ENCODE measurements around the gene ACP5. TPM values are rescaled to one million over a fixed set of nuclear protein-coding genes. Genes with fewer than 3 reads are reported as not detected.

Gene ACP5
- total and polyA plus RNA-seq, 2 of the 8 experiments (the other 6 are each of a cell fraction or from before 2014, with no cell fraction given): 9.0 to 14.3 TPM

DNA sequence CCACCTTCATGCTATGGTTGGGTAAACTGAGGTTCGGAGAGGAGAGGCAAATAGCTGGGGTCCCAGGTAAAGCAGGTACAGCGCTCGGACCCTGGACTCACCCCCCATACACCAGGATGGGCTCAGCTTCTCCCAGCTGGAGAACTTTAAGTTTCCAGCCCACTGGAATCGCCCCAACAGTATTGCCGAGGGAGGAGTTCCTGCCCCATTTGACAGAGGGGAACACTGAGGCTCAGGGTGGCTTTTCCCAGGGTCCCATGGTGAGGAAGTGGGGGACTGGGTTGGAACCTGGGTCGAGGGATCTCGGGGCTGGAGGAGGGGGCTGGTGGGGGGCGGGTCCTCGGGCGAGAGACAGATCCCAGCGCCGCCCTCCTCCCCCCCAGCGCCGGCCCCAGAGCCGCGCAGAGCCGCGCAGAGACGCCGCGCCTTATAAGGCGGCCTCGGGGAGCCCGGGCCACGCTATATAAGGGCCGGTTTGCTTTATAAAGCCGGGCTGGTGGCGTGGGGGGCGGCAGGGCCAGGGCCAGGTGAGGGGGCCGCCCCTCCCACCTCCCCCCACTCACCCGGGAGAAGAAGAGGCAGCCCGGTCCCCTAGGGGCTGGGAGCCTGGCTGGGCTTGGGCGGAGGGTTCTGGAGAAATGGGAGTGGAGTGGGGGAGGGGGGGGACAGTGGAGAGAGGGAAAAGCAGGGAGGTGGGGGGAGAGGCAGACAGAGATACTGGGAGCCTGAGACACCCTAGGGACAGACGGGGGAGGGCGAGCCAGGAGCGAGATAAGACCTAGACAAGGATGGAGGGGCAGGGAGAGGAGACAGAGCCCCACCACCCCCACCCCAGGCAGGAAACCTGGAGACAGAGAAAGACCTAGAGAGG, 37.7 kb downstream of the ACP5 start:
- no peaks in the 10 kb centered on the region for H3K79me2 ChIP-seq (ENCODE audit: control insufficient read depth in 1 of 2, insufficient read depth in 2 of 2, low read length in 2 of 2)
- H2BK12ac ChIP-seq (ENCODE audit: low read depth, low read length): peak overlapping the region; percentile 81; the same call in 1 of the 2 replicates
- no peaks in the 10 kb centered on the region for H3K79me1 ChIP-seq (ENCODE audit: low read depth, low read length)
- peak overlapping the region in 2 of 4 experiments; percentile 38 to 47; a peak in 5 of 7 replicates for H3K9ac ChIP-seq (replicated peaks in 1 of 4; ENCODE audit: extremely low read depth in 1 of 4, low read depth in 3 of 4, low read length in 3 of 4)
- peaks cover 7% of the 10 kb centered on the region; the same call in 1 of the 2 replicates for H3K23me2 ChIP-seq (ENCODE audit: low read depth, low read length)
- no peak overlapping the region for H2AFZ ChIP-seq (ENCODE audit: low read length)
- H2BK20ac ChIP-seq (ENCODE audit: low read length): no peak overlapping the region
- H3K9me3 ChIP-seq (ENCODE audit: insufficient read depth in 2 of 2, low read depth in 1 of 2, low read length in 1 of 2): no peaks in the 10 kb centered on the region
- no peak overlapping the region for H4K91ac ChIP-seq (replicated peaks; ENCODE audit: insufficient read length, low read length)
- no peak overlapping the region for H2BK5ac ChIP-seq (ENCODE audit: low read depth, low read length)
- no peak overlapping the region for H3K4ac ChIP-seq (replicated peaks; ENCODE audit: insufficient read length, low read depth, low read length)
- no peak overlapping the region for H2BK120ac ChIP-seq (replicated peaks; ENCODE audit: low read depth, low read length)
- H3K4me3 ChIP-seq (ENCODE audit: extremely low read depth in 1 of 4, insufficient read depth in 2 of 4, low read depth in 3 of 4, low read length in 4 of 4): peak overlapping the region; percentile 27 to 54 (median 42)
- CTCF ChIA-PET (ENCODE audit: partially characterized antibody): interaction anchor here (1.0 to 2.3 kb wide), 6 partner anchors 10 to 156 kb away, joined by 3 to 9 read pairs (median 4); partner anchors contain the start of gene ECSIT
- WGBS, 2 experiments (ENCODE audit: extremely low coverage in 1 of 2, insufficient coverage in 1 of 2, insufficient read length in 1 of 2, insufficient replicate concordance in 2 of 2, low coverage in 1 of 2, low lambda C conversion rate in 2 of 2, missing lambda C conversion rate in 1 of 2): 60% methylated on average over 5 of the region's 36 CpGs; no CpG with 5 or more reads in 1 of the 2 experiments
- H3K18ac ChIP-seq (ENCODE audit: extremely low read depth, low read length): no peak overlapping the region
- H3K27me3 ChIP-seq (replicated peaks in 1 of 4; ENCODE audit: control insufficient read depth in 3 of 4, extremely low read depth in 1 of 4, insufficient read depth in 3 of 4, low read length in 3 of 4): no peaks in the 10 kb centered on the region; a peak in 1 of 7 replicates
- no peak overlapping the region for H3K23ac ChIP-seq (ENCODE audit: insufficient read length)
- POLR2A ChIA-PET (ENCODE audit: partially characterized antibody): interaction anchor here (0.6 to 1.8 kb wide), 12 partner anchors 8 to 914 kb away, joined by 3 to 15 read pairs (median 3); partner anchors contain the start of genes ECSIT, ELAVL3, ELOF1 and ZNF653
- no peak overlapping the region for H3K27ac ChIP-seq (ENCODE audit: low read depth, low read length)
- DNase-seq (ENCODE audit: low read depth in 1 of 2, low spot score in 2 of 2): peak in 1 of 2 experiments; percentile 63
- no peak overlapping the region for H3K56ac ChIP-seq (replicated peaks; ENCODE audit: insufficient read length, low read depth, low read length)
- peak overlapping the region; percentile 73 to 78 for H3K4me2 ChIP-seq (ENCODE audit: insufficient read depth in 1 of 2, low read depth in 2 of 2, low read length in 2 of 2)
- no peak for FAIRE-seq
- H4K5ac ChIP-seq (ENCODE audit: insufficient read length, low read depth, low read length): no peak overlapping the region
- 0 out of 2 replicates have a peak overlapping the region, but pooled peaks have one; percentile 57 for H4K8ac ChIP-seq (ENCODE audit: extremely low read depth, insufficient read depth, low read length)
- no peak overlapping the region; the same call in 1 of the 2 replicates for H2BK15ac ChIP-seq (ENCODE audit: low read length)
- H4K20me1 ChIP-seq (replicated peaks in 1 of 2; ENCODE audit: control insufficient read depth in 1 of 2, insufficient read depth in 2 of 2, low read length in 2 of 2): no peaks in the 10 kb centered on the region
- peaks cover 4 to 20% (median 18%) of the 10 kb centered on the region in 4 experiments for H3K4me1 ChIP-seq (replicated peaks in 1 of 4; ENCODE audit: control insufficient read depth in 3 of 4, insufficient read depth in 4 of 4, low read length in 3 of 4)
- no peak overlapping the region for H2AK5ac ChIP-seq (ENCODE audit: low read depth, low read length)
- H3K14ac ChIP-seq (ENCODE audit: insufficient read length): no peak overlapping the region
- no peaks in the 10 kb centered on the region for H3K36me3 ChIP-seq (ENCODE audit: control insufficient read depth in 2 of 4, insufficient read depth in 4 of 4, low read length in 3 of 4)
- TF ChIP-seq ASH2L (IDR thresholded peaks at IDR 0.05; ENCODE audit: low read length): peak; percentile 28
- TF ChIP-seq RFX5 (IDR thresholded peaks at IDR 0.05; ENCODE audit: borderline replicate concordance, low read depth, low read length): no peak
- TF ChIP-seq SRF (IDR thresholded peaks at IDR 0.05; ENCODE audit: low read depth, low read length): peak; percentile 91
- no peak for TF ChIP-seq SP1 (IDR thresholded peaks at IDR 0.05; ENCODE audit: low read depth, low read length)
- TF ChIP-seq KDM1A (IDR thresholded peaks at IDR 0.05; ENCODE audit: borderline replicate concordance, low read length): peak; percentile 80; the same call in 1 of the 2 replicates
- TF ChIP-seq POLR2A (IDR thresholded peaks at IDR 0.05; ENCODE audit: control extremely low read depth in 1 of 2, low read depth in 2 of 2, low read length in 2 of 2): peak; percentile 37 to 53; a peak in 2 of 3 replicates
- no peak for TF ChIP-seq CHD1 (IDR thresholded peaks at IDR 0.05; ENCODE audit: low read depth, low read length)
- TF ChIP-seq, protein P1, sequence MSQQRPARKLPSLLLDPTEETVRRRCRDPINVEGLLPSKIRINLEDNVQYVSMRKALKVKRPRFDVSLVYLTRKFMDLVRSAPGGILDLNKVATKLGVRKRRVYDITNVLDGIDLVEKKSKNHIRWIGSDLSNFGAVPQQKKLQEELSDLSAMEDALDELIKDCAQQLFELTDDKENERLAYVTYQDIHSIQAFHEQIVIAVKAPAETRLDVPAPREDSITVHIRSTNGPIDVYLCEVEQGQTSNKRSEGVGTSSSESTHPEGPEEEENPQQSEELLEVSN (IDR thresholded peaks at IDR 0.05): no peak
- TF ChIP-seq CBX8 (IDR thresholded peaks at IDR 0.05; ENCODE audit: borderline replicate concordance, low read depth, low read length): no peak

All from H1 (cell line).